Mesenchymal stem cell (in vitro differentiated cells and primary cell): ENCODE data around the gene HDHD5.

Source experiments
- DNase-seq: peaks from one replicate; pipeline ENCODE4 v3.0.0-alpha.2; 2013
- H2AFZ ChIP-seq: one replicate; pipeline ENCODE4 v1.6.1; 2013; ENCODE audit warnings: low read depth, mild to moderate bottlenecking, control low read depth, inconsistent platforms, low read length, moderate library complexity
- H2AK5ac ChIP-seq: 2 replicates; pipeline ENCODE4 v1.6.1; 2013; ENCODE audit warnings: low read length, moderate library complexity, mild to moderate bottlenecking, inconsistent platforms; ENCODE audit not compliant: severe bottlenecking
- H2BK120ac ChIP-seq: one replicate; pipeline ENCODE4 v1.6.1; 2013; ENCODE audit warnings: low read depth, mild to moderate bottlenecking, inconsistent platforms, low read length, moderate library complexity
- H2BK12ac ChIP-seq, 2 experiments: one replicate each; pipeline ENCODE4 v1.6.1; 2013; ENCODE audit warnings: inconsistent platforms in 2 of 2, low read length in 2 of 2, mild to moderate bottlenecking in 2 of 2, moderate library complexity in 2 of 2, control low read depth in 1 of 2
- H2BK15ac ChIP-seq: one replicate; pipeline ENCODE4 v1.6.1; 2013; ENCODE audit warnings: mild to moderate bottlenecking, low read depth, inconsistent platforms; ENCODE audit not compliant: poor library complexity, severe bottlenecking
- H2BK5ac ChIP-seq: 2 replicates; pipeline ENCODE4 v1.6.1; 2013; ENCODE audit warnings: low read depth, mild to moderate bottlenecking, low read length, control low read depth, inconsistent platforms; ENCODE audit not compliant: poor library complexity, severe bottlenecking
- H3K14ac ChIP-seq, 2 experiments: one replicate each; pipeline ENCODE4 v1.6.1; 2013; ENCODE audit warnings: inconsistent platforms in 2 of 2, low read length in 2 of 2, control low read depth in 1 of 2, mild to moderate bottlenecking in 1 of 2, moderate library complexity in 1 of 2
- H3K18ac ChIP-seq, 2 experiments: one replicate each; pipeline ENCODE4 v1.6.1; 2013; ENCODE audit warnings: inconsistent platforms in 2 of 2, low read length in 2 of 2, control low read depth in 1 of 2, low read depth in 1 of 2, mild to moderate bottlenecking in 1 of 2
- H3K23ac ChIP-seq, 2 experiments: one replicate each; pipeline ENCODE4 v1.6.1; 2013; ENCODE audit warnings: inconsistent platforms in 2 of 2, low read length in 2 of 2, mild to moderate bottlenecking in 2 of 2, moderate library complexity in 2 of 2, control low read depth in 1 of 2
- H3K27ac ChIP-seq: 2 replicates; pipeline ENCODE4 v1.5.1; 2013; ENCODE audit warnings: mild to moderate bottlenecking, moderate library complexity, low read length, control low read depth, inconsistent platforms; ENCODE audit not compliant: poor library complexity, severe bottlenecking
- H3K27me3 ChIP-seq, 2 experiments: 2 replicates each; pipeline versions ENCODE4 v1.6.1 to v1.7.0; 2013; ENCODE audit warnings: low read length in 2 of 2, mild to moderate bottlenecking in 2 of 2, moderate library complexity in 2 of 2, control low read depth in 1 of 2, inconsistent platforms in 1 of 2; ENCODE audit not compliant: control insufficient read depth in 1 of 2, insufficient read depth in 1 of 2
- H3K36me3 ChIP-seq, 2 experiments: 2 replicates each; pipeline versions ENCODE4 v1.6.1 to v1.7.0; 2013; ENCODE audit warnings: low read length in 2 of 2, control low read depth in 1 of 2, inconsistent platforms in 1 of 2, low read depth in 1 of 2, mild to moderate bottlenecking in 1 of 2; ENCODE audit not compliant: insufficient read depth in 2 of 2, control insufficient read depth in 1 of 2
- H3K4ac ChIP-seq, 2 experiments: one replicate each; pipeline ENCODE4 v1.6.1; 2013; ENCODE audit warnings: inconsistent platforms in 2 of 2, low read length in 2 of 2, mild to moderate bottlenecking in 2 of 2, moderate library complexity in 2 of 2, control low read depth in 1 of 2, low read depth in 1 of 2
- H3K4me1 ChIP-seq: 2 replicates; pipeline ENCODE4 v1.6.1; 2013; ENCODE audit warnings: low read depth, low read length, control low read depth; ENCODE audit not compliant: control insufficient read depth, insufficient read depth
- H3K4me2 ChIP-seq: 2 replicates; pipeline ENCODE4 v1.6.1; 2013; ENCODE audit warnings: low read length, mild to moderate bottlenecking, inconsistent platforms; ENCODE audit not compliant: poor library complexity, severe bottlenecking
- H3K4me3 ChIP-seq, 2 experiments: 2 replicates each; pipeline versions ENCODE4 v1.5.1 to v1.7.0; 2013; ENCODE audit warnings: low read length in 2 of 2, mild to moderate bottlenecking in 2 of 2, control low read depth in 1 of 2, low read depth in 1 of 2; ENCODE audit not compliant: insufficient read depth in 1 of 2
- H3K79me1 ChIP-seq: replicated peaks from 2 replicates; pipeline ENCODE4 v1.6.1; 2013; ENCODE audit warnings: mild to moderate bottlenecking, control low read depth, low read length, inconsistent platforms; ENCODE audit not compliant: poor library complexity, severe bottlenecking
- H3K9ac ChIP-seq: 2 replicates; pipeline ENCODE4 v1.7.0; 2013; ENCODE audit warnings: mild to moderate bottlenecking, low read length, moderate library complexity
- H3K9me3 ChIP-seq: 2 replicates; pipeline ENCODE4 v1.7.0; 2013; ENCODE audit warnings: mild to moderate bottlenecking, low read length; ENCODE audit not compliant: control insufficient read depth
- H4K8ac ChIP-seq: one replicate; pipeline ENCODE4 v1.6.1; 2013; ENCODE audit warnings: inconsistent platforms, mild to moderate bottlenecking, low read length, moderate library complexity
- H4K91ac ChIP-seq: one replicate; pipeline ENCODE4 v1.6.1; 2013; ENCODE audit warnings: mild to moderate bottlenecking, low read length, inconsistent platforms
- WGBS: methylation state at CpG from one replicate; pipeline ENCODE4 v1.1.7; 2013; ENCODE audit warnings: mixed read lengths; 5-methylcytosine and 5-hydroxymethylcytosine counted together

Gene HDHD5

DNA sequence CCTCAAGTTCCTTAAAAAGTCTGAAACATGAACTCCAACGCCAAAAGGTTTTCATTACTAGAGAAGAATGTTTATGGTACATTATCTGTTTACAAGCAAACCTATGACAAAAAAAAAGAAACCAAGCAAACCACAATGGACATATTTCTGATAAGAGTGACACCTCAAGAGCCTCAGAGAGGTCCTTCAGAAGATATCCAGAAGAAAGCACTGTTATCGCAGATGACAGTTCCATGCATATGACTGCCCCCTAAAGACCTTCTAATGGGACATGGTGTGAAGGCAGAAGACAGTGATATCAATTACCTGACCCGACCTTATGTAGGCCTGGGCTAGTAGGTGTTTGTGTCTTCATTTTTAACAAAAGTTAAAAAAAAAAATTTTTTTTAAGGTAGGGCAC lies 3.1 kb downstream of the HDHD5 start:
- H2BK120ac ChIP-seq = no peak overlapping the region
- H4K8ac ChIP-seq = no peak overlapping the region
- no peak overlapping the region for H2BK12ac ChIP-seq
- H2AFZ ChIP-seq = no peak overlapping the region
- H3K9me3 ChIP-seq = no peaks in the 10 kb centered on the region
- H3K79me1 ChIP-seq = peaks cover 35% of the 10 kb centered on the region
- no peak overlapping the region for H3K23ac ChIP-seq
- no peak overlapping the region for H3K9ac ChIP-seq
- no peak overlapping the region for H3K4ac ChIP-seq
- H2AK5ac ChIP-seq = no peak overlapping the region
- DNase-seq = no peak
- no peak overlapping the region for H3K18ac ChIP-seq
- WGBS = 78% methylated on average over 2 of the region's 3 CpGs
- H2BK5ac ChIP-seq = no peak overlapping the region
- no peak overlapping the region for H3K4me2 ChIP-seq
- no peak overlapping the region for H3K14ac ChIP-seq
- H4K91ac ChIP-seq = no peak overlapping the region
- H3K36me3 ChIP-seq = peaks cover 0 to 6% of the 10 kb centered on the region in 2 experiments
- no peaks in the 10 kb centered on the region for H3K27me3 ChIP-seq
- H3K27ac ChIP-seq = no peak overlapping the region
- no peak overlapping the region for H3K4me3 ChIP-seq
- no peak overlapping the region for H2BK15ac ChIP-seq
- H3K4me1 ChIP-seq = peaks cover 6% of the 10 kb centered on the region

DNA sequence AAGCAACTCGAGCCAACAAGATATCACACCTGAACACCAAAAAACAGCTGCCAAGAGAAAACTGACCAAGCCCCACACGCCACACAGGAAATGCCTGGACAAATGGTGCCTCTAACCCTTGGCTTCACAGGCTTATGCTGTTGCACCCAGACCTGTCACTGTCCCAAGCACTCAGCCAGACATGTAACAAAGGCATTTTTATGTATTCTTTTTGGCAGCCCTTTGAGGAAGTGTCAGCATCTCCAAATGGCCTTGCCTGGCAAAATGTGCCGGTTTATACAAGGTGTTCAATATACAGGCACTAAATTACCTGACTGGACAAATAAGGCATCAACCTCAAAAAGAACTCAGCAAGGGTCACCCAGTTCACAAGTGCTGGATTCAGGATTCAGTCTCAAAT lies 6.1 kb downstream of the HDHD5 start:
- WGBS = 86% methylated on average over 3 of the region's 3 CpGs
- H3K27ac ChIP-seq = no peak overlapping the region
- no peak overlapping the region for H3K4me2 ChIP-seq
- H4K8ac ChIP-seq = no peak overlapping the region
- peaks cover 37% of the 10 kb centered on the region for H3K79me1 ChIP-seq
- no peak overlapping the region for H3K14ac ChIP-seq
- no peaks in the 10 kb centered on the region for H3K9me3 ChIP-seq
- no peak overlapping the region for H3K9ac ChIP-seq
- no peak overlapping the region for H2BK5ac ChIP-seq
- peaks cover 3 to 12% of the 10 kb centered on the region in 2 experiments for H3K36me3 ChIP-seq
- DNase-seq = no peak
- no peak overlapping the region for H3K23ac ChIP-seq
- H3K18ac ChIP-seq = no peak overlapping the region
- no peak overlapping the region for H2BK12ac ChIP-seq
- no peaks in the 10 kb centered on the region for H3K4me1 ChIP-seq
- no peak overlapping the region for H2BK15ac ChIP-seq
- no peak overlapping the region for H2AFZ ChIP-seq
- H2AK5ac ChIP-seq = no peak overlapping the region
- H3K4ac ChIP-seq = no peak overlapping the region
- no peaks in the 10 kb centered on the region for H3K27me3 ChIP-seq
- no peak overlapping the region for H3K4me3 ChIP-seq
- H4K91ac ChIP-seq = no peak overlapping the region
- no peak overlapping the region for H2BK120ac ChIP-seq

DNA sequence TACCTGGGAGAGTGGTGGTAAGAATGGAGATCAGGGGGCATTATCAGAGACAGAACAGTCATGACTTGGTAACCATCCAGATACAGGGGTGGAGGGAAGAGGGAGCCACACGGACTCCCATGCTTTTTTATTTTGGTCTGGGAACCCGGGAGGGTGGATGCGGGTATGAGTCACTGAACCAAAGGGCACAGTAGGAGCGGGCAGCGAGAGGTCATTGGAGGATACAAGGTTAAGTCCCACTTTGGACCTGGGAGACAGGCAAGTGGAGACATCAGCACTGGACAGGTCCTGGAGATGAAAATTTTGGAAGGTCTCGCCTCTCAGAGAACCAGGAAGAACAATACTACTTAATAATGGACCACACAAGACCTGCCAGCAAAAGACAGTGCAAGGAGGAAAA lies 6.7 kb downstream of the HDHD5 start:
- Histone ChIP-seq H2BK12ac (no peak overlapping the region), H3K4me2 (no peak overlapping the region), H3K79me1 (peaks cover 40% of the 10 kb centered on the region), H3K27me3 (no peaks in the 10 kb centered on the region), H3K4me3 (no peak overlapping the region), H3K18ac (no peak overlapping the region), H3K23ac (no peak overlapping the region), H3K9ac (no peak overlapping the region), H3K36me3 (peaks cover 8 to 18% of the 10 kb centered on the region in 2 experiments), H2BK15ac (no peak overlapping the region), H2BK5ac (no peak overlapping the region), H2AK5ac (no peak overlapping the region), H2AFZ (no peak overlapping the region), H3K14ac (no peak overlapping the region), H4K8ac (no peak overlapping the region), H4K91ac (no peak overlapping the region), H3K9me3 (no peaks in the 10 kb centered on the region), H2BK120ac (no peak overlapping the region), H3K4me1 (no peaks in the 10 kb centered on the region), H3K27ac (no peak overlapping the region), H3K4ac (no peak overlapping the region)
- 90% methylated on average over 5 of the region's 6 CpGs for WGBS
- no peak for DNase-seq

DNA sequence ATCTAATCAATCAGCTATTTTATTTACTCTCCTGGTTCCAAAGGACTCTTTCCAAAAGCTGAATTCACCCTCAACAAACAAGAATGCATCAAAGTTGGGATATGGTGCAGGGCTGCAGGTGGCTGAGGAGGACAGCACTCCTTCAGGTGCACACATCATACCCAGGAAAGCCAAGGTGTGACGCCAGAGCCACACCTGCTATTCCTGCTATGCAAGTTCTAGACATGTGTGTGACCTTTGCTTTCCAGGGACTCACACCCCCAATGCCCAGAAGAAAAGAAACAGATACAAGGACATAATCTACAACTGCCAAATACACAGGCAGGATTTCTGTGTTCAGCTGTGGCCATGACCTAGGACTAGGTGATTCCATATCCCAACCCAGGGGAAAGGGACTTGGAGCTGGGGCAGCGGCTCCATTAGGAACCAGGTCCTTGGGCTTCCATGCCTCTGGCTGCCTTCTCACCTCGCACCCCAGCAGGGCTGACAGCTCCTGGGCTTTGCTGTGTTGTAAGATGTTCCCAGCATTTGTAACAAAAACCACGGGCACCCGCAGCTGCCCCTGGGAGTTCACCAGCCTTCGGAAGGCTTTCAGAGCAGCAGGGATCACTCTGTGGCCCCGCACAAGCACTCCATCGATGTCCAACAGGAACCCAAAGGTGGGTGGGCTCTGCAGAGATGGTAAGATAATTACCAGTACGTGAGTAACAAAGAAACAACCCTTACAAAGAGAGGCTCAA lies 9.8 kb downstream of the HDHD5 start:
- Histone ChIP-seq H3K79me1 (peaks cover 34% of the 10 kb centered on the region), H3K4me1 (no peaks in the 10 kb centered on the region), H3K9me3 (no peaks in the 10 kb centered on the region), H3K27me3 (no peaks in the 10 kb centered on the region), H4K91ac (no peak overlapping the region), H3K23ac (no peak overlapping the region), H2AK5ac (no peak overlapping the region), H3K4me3 (no peak overlapping the region), H3K27ac (no peak overlapping the region), H2BK5ac (no peak overlapping the region), H3K14ac (no peak overlapping the region), H2BK12ac (no peak overlapping the region), H3K4me2 (no peak overlapping the region), H2BK120ac (no peak overlapping the region), H3K9ac (no peak overlapping the region), H3K4ac (no peak overlapping the region), H3K18ac (no peak overlapping the region), H2AFZ (no peak overlapping the region), H2BK15ac (no peak overlapping the region), H3K36me3 (peaks cover 18 to 31% of the 10 kb centered on the region in 2 experiments), H4K8ac (no peak overlapping the region)
- DNase-seq = no peak
- WGBS = 99% methylated on average over 6 of the region's 9 CpGs
